Measurements from ENCODE around the gene GGCT.

GGCT gene

GRCh38 chr7:30476459-30477145 is 28.0 kb downstream of the GGCT start:
- no peak for DNase-seq

- DNase-seq = no peak
Measured at GRCh38 chr7:30475580-30475979, 29.0 kb downstream of the GGCT start.

GRCh38 chr7:30474893-30475292 is 29.7 kb downstream of the GGCT start:
- DNase-seq = no peak

- DNase-seq = no peak
Measured at GRCh38 chr7:30474485-30474884, 30.1 kb downstream of the GGCT start.

GRCh38 chr7:30473903-30474302 is 30.7 kb downstream of the GGCT start:
- no peak for DNase-seq

GRCh38 chr7:30472784-30473775 is 31.5 kb downstream of the GGCT start:
- no peak for DNase-seq

- DNase-seq = no peak
Measured at GRCh38 chr7:30472081-30472783, 32.4 kb downstream of the GGCT start.

- no peak for DNase-seq
Measured at GRCh38 chr7:30471205-30471604, 33.4 kb downstream of the GGCT start.

GRCh38 chr7:30470771-30471170 is 33.9 kb downstream of the GGCT start:
- no peak for DNase-seq

GRCh38 chr7:30470163-30470770 is 34.4 kb downstream of the GGCT start:
- DNase-seq = no peak

- DNase-seq = peak; percentile 26
Measured at GRCh38 chr7:30469303-30469702, 35.3 kb downstream of the GGCT start.

- no peak for DNase-seq
Measured at GRCh38 chr7:30468791-30469190, 35.8 kb downstream of the GGCT start.

- no peak for DNase-seq
Measured at GRCh38 chr7:30468041-30468440, 36.6 kb downstream of the GGCT start.

- no peak for DNase-seq
Measured at GRCh38 chr7:30467271-30467670, 37.4 kb downstream of the GGCT start.

GRCh38 chr7:30466266-30466665 is 38.4 kb downstream of the GGCT start:
- DNase-seq = no peak

GRCh38 chr7:30465811-30466180 is 38.8 kb downstream of the GGCT start:
- no peak for DNase-seq

GRCh38 chr7:30465046-30465810 is 39.4 kb downstream of the GGCT start:
- no peak for DNase-seq

GRCh38 chr7:30464231-30464671 is 40.4 kb downstream of the GGCT start:
- no peak for DNase-seq

GRCh38 chr7:30463405-30464145 is 41.1 kb downstream of the GGCT start:
- DNase-seq = no peak

GRCh38 chr7:30462179-30462578 is 42.5 kb downstream of the GGCT start:
- no peak for DNase-seq

- no peak for DNase-seq
Measured at GRCh38 chr7:30460246-30460633, 44.4 kb downstream of the GGCT start.
